GM18519 (cell line): ENCODE data around the gene ADGRD1.
"Not testable (repeated sequence)": the region's sequence is repeated elsewhere in the genome, so short reads cannot be mapped to it uniquely, and the experiment has no call there.

Experiments
- ATAC-seq: cut with Tn5 transposase; IDR thresholded peaks from one replicate; pipeline ENCODE4 v1.9.1; 2021; ENCODE audit warnings: mild to moderate bottlenecking, moderate library complexity; ENCODE audit not compliant: unreplicated experiment, low FRiP score

Gene ADGRD1

DNA sequence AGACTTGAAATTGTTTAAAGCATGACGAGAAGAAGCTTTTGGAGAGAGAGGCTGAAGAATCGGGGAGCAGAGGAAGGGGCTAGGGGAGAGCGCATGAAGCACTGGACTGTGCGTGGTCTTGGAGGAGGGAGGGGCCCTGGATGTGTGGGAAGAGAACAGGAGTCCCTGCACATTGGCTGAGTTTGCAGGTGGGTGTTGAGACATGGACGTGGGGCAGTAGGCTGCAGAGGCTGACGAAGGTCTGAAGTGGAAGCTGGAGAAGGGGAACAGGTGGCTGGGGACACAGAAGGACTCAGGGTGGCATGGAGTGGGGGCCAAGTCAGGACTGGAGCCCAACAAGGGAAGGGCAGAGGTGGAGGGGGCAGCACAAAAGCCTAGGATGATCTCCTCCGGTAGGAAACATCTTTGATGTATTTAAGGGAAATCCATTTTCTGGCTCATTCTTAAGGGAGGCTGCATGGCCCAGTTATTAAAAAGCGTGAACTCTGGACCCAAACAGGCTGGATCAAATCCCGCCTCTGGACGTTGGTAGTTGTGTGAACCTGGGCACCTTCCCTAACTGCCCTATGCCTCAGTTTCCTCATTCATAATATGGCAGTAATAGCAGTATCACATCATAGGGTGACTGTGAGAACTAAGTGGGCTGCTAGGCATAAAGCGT, 29.0 kb downstream of the ADGRD1 start:
- ATAC-seq, result no peak

- ATAC-seq, result no peak
Observed at GRCh38 chr12:130983328-130984017, 29.8 kb downstream of the ADGRD1 start.

DNA sequence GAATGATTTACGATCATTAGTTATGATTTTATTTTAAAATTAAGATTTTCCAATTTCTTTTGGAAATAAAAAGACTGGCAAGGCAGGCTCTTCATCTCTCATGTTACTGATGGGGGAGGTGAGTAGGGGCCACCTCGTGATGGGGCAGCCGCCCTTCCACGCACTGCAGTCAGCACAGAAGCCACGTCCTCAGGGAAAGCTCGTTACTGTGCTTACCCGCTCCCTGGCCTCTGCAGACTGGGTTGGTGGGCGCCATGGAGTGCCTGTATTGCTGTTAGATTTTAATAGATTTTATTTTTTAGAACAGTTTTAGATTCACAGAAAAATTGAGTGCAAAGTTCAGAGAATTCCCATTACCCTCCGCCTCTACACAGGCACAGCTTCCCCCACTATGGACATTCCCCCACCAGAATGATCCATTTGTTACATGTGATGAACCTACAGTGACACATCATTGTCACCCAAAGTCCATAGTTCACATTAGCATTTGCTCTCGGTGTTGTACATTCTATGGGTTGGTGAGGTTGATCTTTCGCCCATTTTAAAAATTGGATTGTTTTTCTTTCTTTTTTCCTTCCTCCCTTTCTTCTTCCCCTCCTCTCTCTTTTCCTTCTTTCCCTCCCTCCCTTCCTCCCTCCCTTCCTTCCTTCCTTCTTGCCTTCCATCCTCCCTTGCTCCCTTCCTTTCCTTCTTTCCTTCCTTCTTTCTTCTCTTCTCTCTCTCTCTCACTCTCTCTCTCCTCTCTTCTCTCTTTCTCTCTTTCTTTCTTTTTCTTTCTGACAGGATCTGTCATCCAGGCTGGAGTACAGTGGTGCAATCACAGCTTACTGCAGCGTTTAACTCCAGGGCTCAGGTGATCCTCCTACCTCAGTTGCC, 30.7 kb downstream of the ADGRD1 start:
- ATAC-seq, result no peak

DNA sequence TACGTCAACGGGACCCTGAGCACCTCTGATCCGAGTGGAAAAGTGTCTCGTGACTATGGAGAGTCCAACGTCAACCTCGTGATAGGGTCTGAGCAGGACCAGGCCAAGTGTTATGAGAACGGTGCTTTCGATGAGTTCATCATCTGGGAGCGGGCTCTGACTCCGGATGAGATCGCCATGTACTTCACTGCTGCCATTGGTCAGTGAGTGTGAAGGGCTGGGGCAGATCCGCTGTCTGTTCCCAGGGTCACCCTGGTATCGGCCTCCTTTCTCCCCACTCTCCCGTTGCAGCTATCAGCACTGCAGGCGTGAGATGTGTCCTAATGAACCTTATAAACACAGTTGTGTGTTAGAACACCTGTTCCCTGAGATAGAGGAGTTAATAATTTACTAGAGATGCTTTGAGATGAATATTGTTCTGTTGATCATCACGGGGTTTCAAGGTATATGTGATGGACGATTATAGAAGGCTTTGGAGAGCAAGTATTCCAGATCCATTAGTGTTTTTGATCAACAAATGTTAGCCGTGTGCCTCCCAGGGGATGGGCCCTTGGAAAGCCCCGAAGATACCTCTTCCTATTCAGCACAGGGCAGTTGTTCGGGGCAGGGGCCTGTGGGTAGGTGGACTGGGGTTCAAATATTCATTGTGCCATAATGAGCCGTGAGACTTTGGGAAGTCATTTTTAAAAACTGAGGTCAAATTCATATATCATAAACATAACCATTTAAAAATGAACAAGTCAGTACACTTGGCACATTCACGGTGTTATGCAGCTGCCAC, 33.6 kb downstream of the ADGRD1 start:
- no peak for ATAC-seq

- ATAC-seq, result no peak
Observed at GRCh38 chr12:130988261-130988660, 34.6 kb downstream of the ADGRD1 start.

GRCh38 chr12:130988751-130989150, 35.0 kb downstream of the ADGRD1 start:
- no peak for ATAC-seq

GRCh38 chr12:130989391-130989790, 35.7 kb downstream of the ADGRD1 start:
- ATAC-seq, result no peak

- no peak for ATAC-seq
Observed at GRCh38 chr12:130990034-130990433, 36.3 kb downstream of the ADGRD1 start.

- no peak for ATAC-seq
Observed at GRCh38 chr12:130992448-130992847, 38.7 kb downstream of the ADGRD1 start.

DNA sequence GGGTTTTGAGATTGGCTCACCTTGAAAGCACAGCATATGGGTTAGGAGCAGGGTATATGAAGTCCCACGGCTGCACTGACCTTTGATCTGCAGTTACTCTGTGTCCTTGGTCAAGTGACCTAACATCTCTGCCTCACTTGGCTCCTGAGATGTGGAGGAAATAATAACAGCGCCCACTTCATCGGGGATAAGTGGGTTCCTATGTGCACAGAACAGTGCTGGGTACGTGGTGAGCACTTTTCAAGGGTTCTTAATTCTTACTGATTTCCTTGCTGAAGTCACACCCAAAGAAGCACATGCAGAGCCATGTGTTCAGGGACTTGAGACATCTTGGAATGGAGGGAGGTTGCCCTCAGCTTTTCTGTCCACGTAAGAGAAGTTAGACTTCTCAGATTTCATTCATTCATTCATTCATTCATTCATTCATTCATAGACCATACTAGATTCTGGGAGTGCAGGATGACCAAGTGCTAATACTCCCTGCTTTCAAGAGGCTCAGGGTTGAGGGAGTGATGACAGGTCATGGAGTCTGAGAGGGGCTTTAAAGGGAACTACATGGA, 39.4 kb downstream of the ADGRD1 start:
- no peak for ATAC-seq

DNA sequence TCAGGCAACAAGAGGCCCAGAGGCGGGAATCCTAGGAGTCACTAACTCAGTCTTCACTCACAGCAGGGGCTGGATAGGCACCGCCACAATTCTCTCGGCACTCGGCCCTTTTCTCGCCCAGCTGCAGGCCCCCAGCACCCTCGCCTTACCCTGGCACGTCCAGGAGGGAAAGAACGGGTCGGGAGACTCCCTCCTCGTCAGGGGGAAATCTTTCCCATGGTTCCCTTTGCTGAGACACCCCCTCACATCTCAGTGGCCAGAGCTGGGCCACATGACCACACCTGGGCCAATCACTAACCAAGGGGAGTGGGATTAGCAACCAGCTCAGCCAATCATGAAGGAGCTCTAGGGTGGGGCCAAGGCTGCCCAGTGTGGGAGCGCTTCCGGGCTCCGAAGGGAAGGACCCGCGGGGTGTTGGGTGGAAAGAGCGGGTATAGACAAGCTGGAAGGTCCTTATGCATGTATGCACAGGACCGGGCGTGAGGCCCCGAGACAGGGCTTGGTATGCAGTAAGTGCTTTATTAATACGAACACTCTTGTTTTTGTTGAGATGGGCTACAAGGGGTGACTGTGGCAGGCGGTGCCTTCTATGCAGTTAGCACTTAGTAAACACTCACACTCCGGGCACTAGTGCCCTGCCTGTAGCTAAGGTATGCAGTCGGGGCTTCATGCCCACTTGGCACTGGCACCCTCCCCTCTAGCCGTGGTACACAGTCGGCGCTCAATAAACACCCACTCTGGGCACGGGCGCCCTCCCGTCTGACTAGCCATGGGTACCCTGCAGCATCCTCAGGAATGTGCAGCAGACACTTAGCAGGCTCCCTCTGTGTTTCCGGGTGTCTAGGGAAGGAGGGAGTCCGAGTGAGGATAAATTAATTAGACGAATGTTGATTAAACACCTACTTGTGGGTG, 40.3 kb downstream of the ADGRD1 start:
- ATAC-seq, result no peak

DNA sequence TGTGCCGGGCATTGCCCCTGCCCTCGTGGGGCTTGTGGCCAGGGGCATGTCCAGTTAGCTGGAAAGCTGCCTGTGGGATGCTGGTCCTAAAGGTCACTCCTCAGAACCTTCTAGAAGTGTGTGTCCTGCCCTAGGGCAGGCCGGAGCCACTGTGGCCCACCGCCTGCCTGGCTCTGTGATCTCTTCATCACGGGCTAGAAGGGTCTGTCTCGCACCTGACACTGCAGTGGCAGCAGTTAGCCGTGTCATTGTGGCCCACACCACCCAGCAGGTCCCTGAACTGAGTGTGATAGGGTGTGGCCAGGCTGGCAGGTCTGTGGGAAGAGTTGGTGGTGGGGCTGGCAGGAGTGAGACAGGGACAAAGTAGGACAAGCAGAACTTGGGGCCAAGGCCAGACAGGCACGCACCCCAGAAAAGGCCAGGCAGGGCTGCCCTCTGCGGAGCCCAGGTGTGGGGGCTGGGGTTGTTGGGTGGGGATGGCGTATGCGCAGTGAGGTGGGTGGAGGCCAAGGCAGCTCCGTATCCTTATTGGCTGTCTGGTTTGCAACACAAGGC, 41.2 kb downstream of the ADGRD1 start:
- ATAC-seq, result no peak

DNA sequence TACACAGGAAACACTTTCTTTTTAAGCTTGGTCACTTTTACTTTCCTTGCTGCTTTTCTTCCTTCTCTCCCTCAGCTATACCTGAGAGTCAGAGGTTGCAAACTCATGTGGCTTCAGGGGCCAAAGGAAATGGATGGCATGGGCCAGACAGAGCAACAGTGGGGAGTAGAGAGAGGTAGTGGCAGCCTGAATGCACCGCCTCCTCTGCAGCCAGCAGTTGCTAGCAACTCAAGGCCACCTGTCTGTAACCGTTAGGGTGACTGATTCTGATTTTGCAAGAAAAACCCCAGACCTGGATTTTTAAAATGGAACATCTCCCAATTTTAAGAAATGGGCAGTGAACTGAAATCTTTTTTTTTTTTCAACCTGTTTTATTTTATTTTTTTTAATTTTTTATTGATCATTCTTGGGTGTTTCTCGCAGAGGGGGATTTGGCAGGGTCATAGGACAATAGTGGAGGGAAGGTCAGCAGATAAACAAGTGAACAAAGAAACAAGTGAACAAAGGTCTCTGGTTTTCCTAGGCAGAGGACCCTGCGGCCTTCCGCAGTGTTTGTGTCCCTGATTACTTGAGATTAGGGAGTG, 41.8 kb downstream of the ADGRD1 start:
- ATAC-seq, result not testable (repeated sequence)

- no peak for ATAC-seq
Observed at GRCh38 chr12:130998136-130998535, 44.4 kb downstream of the ADGRD1 start.

- ATAC-seq, result no peak
Observed at GRCh38 chr12:131000000-131000486, 46.3 kb downstream of the ADGRD1 start.

- ATAC-seq, result no peak
Observed at GRCh38 chr12:131001493-131001892, 47.8 kb downstream of the ADGRD1 start.

- ATAC-seq, result no peak
Observed at GRCh38 chr12:131002216-131002631, 48.5 kb downstream of the ADGRD1 start.

GRCh38 chr12:131003036-131003715, 49.5 kb downstream of the ADGRD1 start:
- ATAC-seq, result no peak
